Endothelial cell of hepatic sinusoid (primary cell): ENCODE results near the gene NKAIN2.
"Not testable (repeated sequence)": the region's sequence is repeated elsewhere in the genome, so short reads cannot be mapped to it uniquely, and the experiment has no call there.

Experiments used
- in situ Hi-C: cut with HindIII; loops from 2 replicates; pipeline ENCODE4 v1.10.0; 2017; ENCODE audit warnings: low sequenced_read_pairs

NKAIN2 gene

DNA sequence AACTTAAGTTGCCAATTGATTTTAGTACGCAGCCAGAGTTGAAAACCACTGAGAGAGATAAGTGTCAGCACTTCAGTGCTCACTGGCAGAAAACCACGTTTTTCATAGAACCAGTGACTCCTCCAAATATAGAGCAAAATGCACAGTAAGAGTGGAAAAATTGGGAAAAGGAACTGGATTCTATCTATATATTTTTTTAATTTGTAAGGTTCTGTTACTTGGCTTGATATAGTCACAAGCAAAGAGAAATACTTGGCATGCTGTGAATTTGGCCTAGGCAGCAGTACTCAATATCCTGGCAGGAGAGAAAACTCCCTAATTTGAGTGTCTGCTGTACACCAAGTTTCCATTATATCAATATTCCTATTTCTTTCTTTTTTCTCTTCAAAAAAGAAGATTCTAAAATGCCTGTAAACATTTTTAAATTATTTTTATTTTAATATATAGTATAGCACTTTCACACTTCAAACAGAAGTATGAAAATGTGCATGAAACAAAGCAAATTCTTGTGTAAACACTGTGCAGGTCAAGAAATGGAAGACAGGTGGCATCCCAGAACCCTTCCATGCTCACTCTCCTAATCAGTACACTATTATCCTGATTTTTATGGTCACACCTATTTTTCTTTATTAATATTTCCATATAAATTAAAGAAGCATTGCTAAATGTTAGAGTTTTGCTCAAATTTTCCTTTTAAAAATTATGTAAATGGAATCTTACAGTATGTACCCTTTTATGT, 596.8 kb downstream of the NKAIN2 start:
- in situ Hi-C loops = no loop called here

GRCh38 chr6:124410425-124410824, 606.8 kb downstream of the NKAIN2 start:
- in situ Hi-C loops = not testable (repeated sequence)

DNA sequence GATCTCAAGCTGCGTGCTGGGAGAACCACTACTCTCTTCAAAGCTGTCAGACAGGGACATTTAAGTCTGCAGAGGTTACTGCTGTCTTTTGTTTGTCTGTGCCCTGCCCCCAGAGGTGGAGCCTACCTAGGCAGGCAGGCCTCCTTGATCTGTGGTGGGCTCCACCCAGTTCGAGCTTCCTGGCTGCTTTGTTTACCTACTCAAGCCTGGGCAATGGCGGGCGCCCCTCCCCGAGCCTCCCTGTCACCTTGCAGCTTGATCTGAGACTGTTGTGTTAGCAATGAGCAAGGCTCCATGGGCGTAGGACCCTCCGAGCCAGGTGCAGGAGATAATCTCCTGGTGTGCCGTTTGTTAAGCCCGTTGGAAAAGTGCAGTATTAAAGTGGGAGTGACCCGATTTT, 609.0 kb downstream of the NKAIN2 start:
- in situ Hi-C loops = not testable (repeated sequence)

DNA sequence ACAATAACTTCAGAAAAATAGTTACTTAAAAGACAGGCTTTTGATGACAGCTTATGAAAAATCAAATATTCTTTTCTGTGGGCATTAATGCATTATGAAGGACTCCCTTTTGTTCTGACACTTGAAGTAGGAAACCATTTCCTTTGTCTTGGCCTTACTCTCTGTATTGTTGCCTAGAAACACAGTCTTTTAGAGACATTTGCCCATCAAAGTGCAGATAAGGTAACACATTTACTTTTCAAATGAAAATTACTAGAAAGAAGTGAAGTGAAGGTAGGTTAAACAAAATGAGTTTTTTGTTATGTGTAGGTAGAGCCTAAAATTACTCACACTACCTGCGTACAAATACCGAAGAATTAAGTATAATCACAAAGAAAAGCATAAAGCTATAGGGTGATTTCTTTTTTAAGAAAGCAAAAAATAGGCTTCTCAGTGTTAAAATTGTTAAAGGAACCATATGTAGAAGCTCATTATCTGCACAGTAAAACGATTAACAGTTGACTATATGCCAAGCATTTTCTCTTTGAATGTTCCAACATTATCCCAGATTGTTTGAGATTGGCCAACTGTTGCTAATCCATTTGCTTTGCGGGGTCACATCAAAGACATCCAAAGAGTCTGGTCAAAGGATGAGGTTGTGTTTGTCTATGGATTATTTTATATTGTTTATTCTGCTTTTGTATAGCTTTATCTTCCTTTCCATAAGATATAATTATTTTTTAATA, 616.6 kb downstream of the NKAIN2 start:
- in situ Hi-C loops = no loop called here

DNA sequence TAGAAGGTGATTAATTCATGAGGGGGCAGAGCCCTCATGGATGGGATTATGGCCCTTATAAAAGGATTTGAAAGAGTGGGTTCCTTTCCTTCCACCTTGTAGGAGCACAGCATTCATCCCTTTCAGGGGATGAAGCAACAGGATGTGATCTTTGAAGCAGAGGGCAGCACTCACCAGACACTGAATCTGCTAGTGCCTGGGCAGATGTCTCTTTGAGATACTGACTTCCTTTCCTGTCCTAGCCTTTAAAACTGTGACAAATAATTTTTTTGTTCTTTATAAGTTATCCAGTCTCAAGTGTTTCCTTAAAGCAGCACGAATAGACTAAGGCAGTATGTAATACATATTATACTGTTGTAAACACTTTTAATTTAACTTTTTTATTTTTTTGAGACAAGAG, 620.0 kb downstream of the NKAIN2 start:
- in situ Hi-C loops = no loop called here

DNA sequence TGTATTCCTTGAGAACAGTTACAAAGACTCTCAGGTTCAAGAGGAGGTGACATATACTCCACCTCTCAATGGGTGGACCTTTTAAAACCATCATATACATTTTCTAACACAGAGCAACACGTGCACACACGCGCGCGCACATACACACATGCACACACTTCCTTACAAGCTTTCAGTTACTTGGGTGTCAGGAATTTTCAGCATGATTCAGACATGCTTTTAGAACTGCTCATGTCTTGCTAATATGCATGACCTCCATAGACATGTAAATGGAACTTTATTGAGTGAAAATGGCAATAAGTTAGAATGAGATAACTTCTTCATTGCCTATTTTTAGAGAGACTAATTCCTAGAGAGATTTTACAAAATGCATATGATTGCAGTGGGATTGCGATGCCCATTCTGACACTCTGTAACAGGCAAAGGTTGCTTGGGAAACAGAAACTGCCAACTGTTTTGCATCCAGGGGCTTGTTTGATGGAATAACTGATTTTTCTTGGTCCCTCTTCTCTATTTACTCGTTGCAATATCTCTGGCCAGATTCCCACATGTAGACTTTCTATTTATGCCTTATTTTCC, 627.2 kb downstream of the NKAIN2 start:
- in situ Hi-C loops = no loop called here

GRCh38 chr6:124432620-124433019, 629.0 kb downstream of the NKAIN2 start:
- in situ Hi-C loops = no loop called here

DNA sequence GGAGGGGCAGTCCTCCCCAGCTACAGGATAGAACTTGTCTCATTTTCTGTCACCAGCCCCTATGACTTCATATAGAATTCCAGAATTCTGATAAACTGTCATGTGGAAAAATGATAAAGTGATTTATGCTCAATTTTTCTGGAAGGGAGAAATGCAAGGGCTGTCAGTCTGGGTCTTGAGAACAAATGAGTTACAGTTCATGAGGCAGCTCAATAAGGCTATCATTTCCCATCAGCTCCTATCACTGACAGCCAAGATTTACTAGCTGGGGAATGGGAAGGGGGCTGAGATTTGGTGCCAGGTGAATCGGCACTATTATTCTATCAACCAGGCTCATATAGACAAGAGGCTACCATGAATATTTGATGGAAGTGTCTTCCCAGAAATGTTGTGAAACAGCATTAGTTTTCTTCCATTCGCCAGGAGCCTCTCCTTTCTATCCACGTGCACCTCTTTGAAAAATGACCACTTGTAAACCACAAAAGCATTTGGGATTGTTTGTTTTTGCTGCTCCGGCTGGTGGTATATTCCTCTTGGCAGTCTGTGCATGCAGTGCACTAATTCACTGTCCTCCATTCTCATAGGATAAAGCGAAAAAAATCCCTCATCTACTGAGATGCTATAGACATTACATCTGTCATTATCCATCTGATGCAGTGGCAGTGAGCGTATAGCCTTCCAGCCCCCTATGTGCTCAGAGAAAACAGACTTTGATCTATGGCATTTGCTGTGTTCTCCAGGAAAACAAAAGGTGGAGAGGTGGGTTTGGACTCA, 629.9 kb downstream of the NKAIN2 start:
- in situ Hi-C loops = no loop called here

DNA sequence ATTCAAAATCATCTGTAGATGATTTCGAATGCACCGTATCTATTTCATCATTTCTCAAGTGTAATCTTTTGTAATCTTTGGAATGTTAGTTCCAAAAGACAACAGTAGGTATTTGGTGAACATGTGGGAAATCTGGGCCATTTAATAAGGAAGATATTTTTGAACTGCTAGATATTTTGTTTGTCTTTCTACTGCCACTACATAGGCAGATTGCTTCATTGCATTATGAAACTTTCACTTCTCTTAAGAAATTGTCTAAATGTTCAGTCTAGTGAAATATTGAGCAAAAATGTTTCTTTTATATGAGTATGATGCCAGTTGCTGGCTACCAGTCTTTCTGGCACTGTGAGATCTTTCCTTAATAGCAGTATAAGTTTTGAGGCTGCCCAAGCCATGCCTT, 630.8 kb downstream of the NKAIN2 start:
- in situ Hi-C loops = no loop called here

GRCh38 chr6:124436803-124437202, 633.1 kb downstream of the NKAIN2 start:
- in situ Hi-C loops = no loop called here

DNA sequence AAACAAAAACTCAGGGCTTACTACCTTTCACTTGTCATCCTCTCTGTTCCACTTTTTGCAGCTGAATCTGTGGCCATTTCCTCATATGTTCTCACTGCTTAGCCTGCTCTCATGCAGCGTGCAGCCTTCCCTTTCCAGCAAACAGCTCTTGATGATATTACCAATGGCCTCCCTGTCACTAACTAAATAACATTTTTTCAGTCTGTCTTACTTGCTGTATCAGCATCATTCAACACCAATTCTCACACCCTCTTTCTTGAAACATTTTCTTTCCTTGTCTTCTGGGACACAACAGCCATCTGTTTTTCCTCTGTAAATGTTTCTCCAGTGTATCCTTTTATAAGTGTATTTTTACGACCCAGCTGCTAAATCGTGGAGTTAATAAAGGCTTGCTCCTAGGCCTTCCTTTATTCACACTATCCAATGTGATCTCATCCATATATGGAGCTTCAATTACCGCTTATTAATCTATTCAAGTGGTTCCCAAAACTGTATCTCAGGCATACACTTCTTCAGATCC, 634.9 kb downstream of the NKAIN2 start:
- in situ Hi-C loops = no loop called here

GRCh38 chr6:124441450-124441849, 637.8 kb downstream of the NKAIN2 start:
- in situ Hi-C loops = no loop called here

- in situ Hi-C loops = no loop called here
Measured at GRCh38 chr6:124443541-124443940, 639.9 kb downstream of the NKAIN2 start.

DNA sequence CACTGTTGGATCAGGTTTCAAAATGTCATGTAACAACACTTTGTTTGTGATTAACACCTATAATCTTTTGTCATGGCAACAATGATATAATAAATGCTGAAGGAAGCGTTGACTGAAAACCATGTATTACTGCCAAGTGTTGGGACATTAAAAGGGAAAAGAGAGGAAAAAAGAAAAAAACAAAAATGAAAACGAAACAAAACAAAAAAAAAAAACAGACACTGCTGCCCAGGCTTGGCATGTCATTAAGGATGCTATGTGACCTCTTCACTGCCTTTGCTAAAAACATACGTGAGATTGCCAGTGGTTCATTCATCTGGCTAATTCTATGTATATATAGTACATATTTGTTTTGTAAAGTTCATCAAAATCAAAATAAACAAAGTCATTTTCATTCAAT, 641.9 kb downstream of the NKAIN2 start:
- in situ Hi-C loops = no loop called here

DNA sequence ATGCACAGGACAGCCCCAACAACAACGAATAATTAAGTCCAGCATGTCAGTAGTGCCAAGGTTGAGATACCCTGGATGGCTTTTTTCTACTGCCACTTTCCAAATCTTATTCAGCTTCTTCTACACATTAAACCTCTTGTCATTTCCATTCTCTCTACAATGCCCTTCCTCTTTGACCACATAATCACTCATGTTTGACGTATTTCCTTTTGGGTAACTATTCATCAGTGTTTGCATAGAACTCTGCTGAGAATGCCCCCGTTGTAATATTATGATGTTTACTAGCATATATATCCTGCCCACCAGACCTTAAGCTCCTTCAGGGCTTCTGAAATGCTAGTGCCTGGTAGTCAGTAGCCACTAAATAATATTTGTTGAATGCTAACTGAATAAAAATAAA, 643.3 kb downstream of the NKAIN2 start:
- in situ Hi-C loops = no loop called here

- in situ Hi-C loops = no loop called here
Measured at GRCh38 chr6:124459268-124459667, 655.6 kb downstream of the NKAIN2 start.

- in situ Hi-C loops = no loop called here
Measured at GRCh38 chr6:124462750-124463149, 659.1 kb downstream of the NKAIN2 start.

DNA sequence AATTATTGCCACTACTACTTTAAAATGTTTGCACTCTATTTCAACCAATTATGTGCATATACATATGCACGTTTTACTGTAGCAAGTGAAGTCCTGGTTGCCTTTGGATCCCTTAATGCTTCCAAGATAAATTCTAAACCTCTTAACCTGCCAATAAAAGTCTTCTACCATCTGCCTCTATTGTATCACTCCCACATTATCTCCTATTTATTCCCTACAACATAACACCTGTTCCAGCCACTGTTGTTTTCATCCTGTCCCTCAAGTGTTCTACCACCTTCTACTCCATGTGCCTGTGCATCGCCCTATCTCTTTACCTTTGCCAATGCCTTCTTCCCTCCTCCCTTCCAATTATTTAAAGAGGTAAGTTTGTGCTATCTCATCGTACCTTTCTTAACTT, 659.6 kb downstream of the NKAIN2 start:
- in situ Hi-C loops = no loop called here

DNA sequence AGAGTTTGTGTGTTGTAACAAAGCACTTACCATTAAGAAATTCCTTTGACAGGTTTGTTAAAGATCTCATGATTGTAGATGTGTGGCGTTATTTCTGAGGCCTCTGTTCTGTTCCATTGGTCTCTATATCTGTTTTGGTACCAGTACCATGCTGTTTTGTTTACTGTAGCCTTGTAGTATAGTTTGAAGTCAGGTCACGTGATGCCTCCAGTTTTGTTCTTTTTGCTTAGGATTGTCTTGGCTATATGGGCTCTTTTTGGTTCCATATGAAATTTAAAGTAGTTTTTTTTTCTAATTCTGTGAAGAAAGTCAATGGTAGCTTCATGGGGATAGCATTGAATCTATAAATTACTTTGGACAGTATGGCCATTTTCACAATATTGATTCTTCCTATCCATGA, 660.9 kb downstream of the NKAIN2 start:
- in situ Hi-C loops = not testable (repeated sequence)

DNA sequence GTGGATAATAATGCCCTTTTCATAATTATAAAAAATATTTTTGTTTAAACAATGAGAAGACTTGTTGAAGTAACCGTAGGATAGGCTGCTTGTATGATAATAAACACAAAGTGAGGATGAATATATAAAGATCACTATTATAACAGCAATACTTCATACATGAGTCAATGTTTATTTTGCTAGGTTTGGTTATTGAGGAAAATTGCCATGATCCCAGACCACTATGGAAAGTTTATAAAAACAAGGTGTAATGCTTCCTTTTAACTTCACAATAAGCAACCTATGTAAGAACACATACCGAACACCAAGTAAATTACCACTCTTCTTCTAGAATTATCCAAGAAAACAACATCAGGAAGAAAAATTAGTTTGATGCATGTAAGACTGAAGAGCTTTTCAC, 663.3 kb downstream of the NKAIN2 start:
- in situ Hi-C loops = no loop called here

- in situ Hi-C loops = no loop called here
Measured at GRCh38 chr6:124467366-124467765, 663.7 kb downstream of the NKAIN2 start.
